Cardiac fibroblast (primary cell): Measurements from ENCODE around the gene ASZ1.

Source experiments
- DNase-seq, 2 donors: peaks; one replicate each; pipeline versions ENCODE4 v3.0.0 to v3.0.0-alpha.2; 2010; ENCODE audit warnings: low read depth in 2 of 2
- H3K4me3 ChIP-seq, 2 donors: replicated peaks in 1 of 2; 1 replicate in 1 of 2; 2 replicates in 1 of 2; pipeline ENCODE4 v1.5.1; 2011; ENCODE audit warnings: low read depth in 2 of 2, low read length in 2 of 2, mild to moderate bottlenecking in 2 of 2, moderate library complexity in 1 of 2
- CTCF ChIP-seq: IDR thresholded peaks from one replicate; pipeline ENCODE4 v1.5.1; 2011; ENCODE audit warnings: low read depth, mild to moderate bottlenecking, low read length, inconsistent platforms

Gene ASZ1

GRCh38 chr7:117349570-117349969 is 77.7 kb downstream of the ASZ1 start:
- no peak for TF ChIP-seq CTCF
- no peak overlapping the region for H3K4me3 ChIP-seq
- no peak for DNase-seq

- DNase-seq: no peak
- no peak overlapping the region for H3K4me3 ChIP-seq
- TF ChIP-seq CTCF: no peak
These were observed 79.2 kb downstream of the ASZ1 start for GRCh38 chr7:117347962-117348672.

- no peak for DNase-seq
- TF ChIP-seq CTCF: no peak
- no peak overlapping the region for H3K4me3 ChIP-seq
These were observed 79.8 kb downstream of the ASZ1 start for GRCh38 chr7:117347480-117347879.

- no peak for DNase-seq
- TF ChIP-seq CTCF: no peak
- H3K4me3 ChIP-seq: no peak overlapping the region
These were observed 81.1 kb downstream of the ASZ1 start for GRCh38 chr7:117346161-117346560.

- DNase-seq: peak; percentile 21 to 26
- H3K4me3 ChIP-seq: no peak overlapping the region
These were observed 89.3 kb downstream of the ASZ1 start for GRCh38 chr7:117338020-117338419.

GRCh38 chr7:117333168-117333567 is 94.1 kb downstream of the ASZ1 start:
- TF ChIP-seq CTCF: peak; percentile 4
- DNase-seq: no peak
- no peak overlapping the region for H3K4me3 ChIP-seq

More at GRCh38 chr7:117338020-117338419, 89.3 kb downstream of the ASZ1 start:
- TF ChIP-seq CTCF: no peak

- TF ChIP-seq CTCF: no peak
- no peak for DNase-seq
- no peak overlapping the region for H3K4me3 ChIP-seq
These were observed 95.3 kb downstream of the ASZ1 start for GRCh38 chr7:117332031-117332430.
